Lung (tissue), 12 donors: ENCODE results near the gene CHD6. TPM values are rescaled to one million over a fixed set of nuclear protein-coding genes. Genes with fewer than 3 reads are reported as not detected.

Experiments used
- ATAC-seq: fragments of 200-7000 bp; cut with Tn5 transposase; one replicate; pipeline ENCODE4 v1.9.1; 2020; ENCODE audit warnings: moderate number of reproducible peaks; ENCODE audit not compliant: insufficient read depth, low FRiP score
- DNase-seq, 3 donors: peaks; one replicate each; pipeline ENCODE4 v3.0.0-alpha.2; 2013 to 2017
- H3K27ac ChIP-seq, 2 donors: one replicate each; pipeline ENCODE4 v1.5.1; 2013; ENCODE audit warnings: mild to moderate bottlenecking in 2 of 2, moderate library complexity in 2 of 2, control low read depth in 1 of 2, inconsistent platforms in 1 of 2, low read depth in 1 of 2, low read length in 1 of 2
- H3K27me3 ChIP-seq, 3 donors: one replicate each; pipeline ENCODE4 v1.5.1; 2013; ENCODE audit warnings: low read length in 2 of 3; ENCODE audit not compliant: control insufficient read depth in 3 of 3, insufficient read depth in 3 of 3
- H3K36me3 ChIP-seq, 4 donors: one replicate each; pipeline ENCODE4 v1.5.1; 2013; ENCODE audit warnings: low read length in 4 of 4, mild to moderate bottlenecking in 1 of 4, moderate library complexity in 1 of 4; ENCODE audit not compliant: control insufficient read depth in 4 of 4, insufficient read depth in 4 of 4
- H3K4me1 ChIP-seq, 5 donors: one replicate each; pipeline ENCODE4 v1.5.1; 2013; ENCODE audit warnings: low read length in 5 of 5, mild to moderate bottlenecking in 2 of 5, moderate library complexity in 1 of 5; ENCODE audit not compliant: control insufficient read depth in 5 of 5, insufficient read depth in 5 of 5
- H3K4me3 ChIP-seq: one replicate; pipeline ENCODE4 v1.5.1; 2013; ENCODE audit warnings: mild to moderate bottlenecking, control low read depth, moderate library complexity
- H3K9ac ChIP-seq, 2 donors: one replicate each; pipeline ENCODE4 v1.5.1; 2013; ENCODE audit warnings: low read length in 2 of 2, control low read depth in 1 of 2; ENCODE audit not compliant: insufficient read depth in 1 of 2
- H3K9me3 ChIP-seq, 4 donors: one replicate each; pipeline ENCODE4 v1.5.1; 2013; ENCODE audit warnings: low read length in 3 of 4, mild to moderate bottlenecking in 1 of 4, moderate library complexity in 1 of 4; ENCODE audit not compliant: control insufficient read depth in 4 of 4, insufficient read depth in 3 of 4
- WGBS, 2 donors: extraction: QIAGEN DNeasy Blood & Tissue Kit; methylation state at CpG; one replicate each; pipeline ENCODE4 v1.1.7; 2013; 5-methylcytosine and 5-hydroxymethylcytosine counted together
- polyA plus RNA-seq, 2 donors: library from polyadenylated mRNA; stranded (reverse); fragments of 200-250 nt; gene quantifications; one replicate each; pipeline ENCODE4 v1.2.1, GENCODE V29; 2013
- total RNA-seq, 2 donors: library from RNA; depleted of rRNA in 1 of 2; stranded (reverse); fragments of >200 nt in 1 of 2; gene quantifications; one replicate each; pipeline ENCODE4 v1.2.1, GENCODE V29; 2014 to 2021
- TF ChIP-seq, protein P1 (sequence below): IDR thresholded peaks from 2 replicates; pipeline ENCODE4 v1.5.1; 2012; ENCODE audit warnings: mild to moderate bottlenecking; ENCODE audit errors: control extremely low read depth, extremely low read depth
- donor health status: control.
- donor health status: control.
- donor health status: Bipolar disorder and iron deficiency.
- donor health status: healthy.
- donor health status: DM: yes; HTN: yes; CAD: no.

Gene CHD6
- total and polyA plus RNA-seq, 4 donors: 5.0 to 95.3 (median 21.0) TPM

GRCh38 chr20:41361757-41362747 lies 256.1 kb downstream of the CHD6 start:
- TF ChIP-seq, protein P1, sequence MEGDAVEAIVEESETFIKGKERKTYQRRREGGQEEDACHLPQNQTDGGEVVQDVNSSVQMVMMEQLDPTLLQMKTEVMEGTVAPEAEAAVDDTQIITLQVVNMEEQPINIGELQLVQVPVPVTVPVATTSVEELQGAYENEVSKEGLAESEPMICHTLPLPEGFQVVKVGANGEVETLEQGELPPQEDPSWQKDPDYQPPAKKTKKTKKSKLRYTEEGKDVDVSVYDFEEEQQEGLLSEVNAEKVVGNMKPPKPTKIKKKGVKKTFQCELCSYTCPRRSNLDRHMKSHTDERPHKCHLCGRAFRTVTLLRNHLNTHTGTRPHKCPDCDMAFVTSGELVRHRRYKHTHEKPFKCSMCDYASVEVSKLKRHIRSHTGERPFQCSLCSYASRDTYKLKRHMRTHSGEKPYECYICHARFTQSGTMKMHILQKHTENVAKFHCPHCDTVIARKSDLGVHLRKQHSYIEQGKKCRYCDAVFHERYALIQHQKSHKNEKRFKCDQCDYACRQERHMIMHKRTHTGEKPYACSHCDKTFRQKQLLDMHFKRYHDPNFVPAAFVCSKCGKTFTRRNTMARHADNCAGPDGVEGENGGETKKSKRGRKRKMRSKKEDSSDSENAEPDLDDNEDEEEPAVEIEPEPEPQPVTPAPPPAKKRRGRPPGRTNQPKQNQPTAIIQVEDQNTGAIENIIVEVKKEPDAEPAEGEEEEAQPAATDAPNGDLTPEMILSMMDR: no peak
- Histone ChIP-seq H3K36me3 (peaks cover 0 to 12% (median 0%) of the 10 kb centered on the region in 4 donors), H3K27ac (no peak overlapping the region), H3K4me3 (no peak overlapping the region), H3K9ac (no peak overlapping the region), H3K4me1 (peaks cover 0 to 10% (median 0%) of the 10 kb centered on the region in 5 donors), H3K9me3 (no peaks in the 10 kb centered on the region), H3K27me3 (peaks cover 5 to 19% (median 7%) of the 10 kb centered on the region in 3 donors)
- WGBS, 2 donors: 84 to 89% methylated on average over 45 of the region's 45 CpGs
- ATAC-seq (no peak), DNase-seq (no peak)

DNA sequence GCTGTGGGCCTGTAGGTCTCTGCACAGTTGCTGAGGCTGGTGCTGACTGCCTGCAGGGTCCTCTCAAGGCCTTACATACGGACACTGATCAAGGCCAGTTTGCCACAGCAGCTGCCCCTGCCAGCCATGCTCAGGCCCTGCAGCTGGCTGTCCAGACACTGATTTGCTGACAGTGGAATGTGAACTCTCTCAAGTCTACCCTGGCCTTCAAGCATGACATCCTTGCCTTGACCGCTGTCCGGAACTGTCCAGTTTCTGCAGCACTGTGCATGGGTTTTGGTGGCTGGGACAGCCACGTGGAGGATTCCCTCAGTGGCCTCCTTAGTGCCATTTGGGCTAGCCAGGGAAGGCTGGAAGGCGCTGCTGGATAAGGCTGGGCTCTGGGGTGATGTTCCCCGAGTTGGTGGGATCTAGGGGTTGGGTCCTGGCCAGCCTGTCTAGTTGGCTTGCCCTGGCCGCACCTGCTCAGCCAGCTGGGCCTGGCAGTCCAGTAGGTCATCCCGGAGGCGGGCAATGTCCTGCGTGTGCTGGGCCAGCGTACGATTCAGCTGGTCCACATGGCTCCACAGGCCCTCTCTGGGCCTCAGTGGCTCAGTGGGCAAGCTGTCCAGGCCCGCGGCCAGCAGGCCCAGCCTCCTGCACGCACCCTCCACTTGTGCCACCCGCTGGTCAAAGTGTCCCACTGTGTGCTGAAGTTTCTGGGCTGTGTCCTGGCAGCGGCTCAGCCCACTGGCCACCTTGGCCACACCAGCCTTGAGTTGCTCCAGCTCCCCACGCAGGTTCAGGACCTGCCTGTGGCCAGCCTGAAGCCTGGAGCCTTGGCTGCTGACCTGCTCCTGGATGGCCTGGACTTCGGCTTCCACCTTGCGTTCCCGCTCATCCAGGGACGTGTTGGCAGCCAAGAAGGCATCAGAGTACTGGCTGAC lies 257.1 kb downstream of the CHD6 start:
- H3K9ac ChIP-seq: no peak overlapping the region
- H3K4me3 ChIP-seq: no peak overlapping the region
- peaks cover 0 to 17% (median 5%) of the 10 kb centered on the region in 3 donors for H3K27me3 ChIP-seq
- TF ChIP-seq, protein P1: no peak
- DNase-seq: no peak
- H3K4me1 ChIP-seq: peaks cover 0 to 9% (median 0%) of the 10 kb centered on the region in 5 donors
- peaks cover 0 to 16% (median 0%) of the 10 kb centered on the region in 4 donors for H3K36me3 ChIP-seq
- no peak for ATAC-seq
- no peak overlapping the region for H3K27ac ChIP-seq
- no peaks in the 10 kb centered on the region for H3K9me3 ChIP-seq
- WGBS, 2 donors: 93% methylated on average over 22 of the region's 22 CpGs

GRCh38 chr20:41359541-41360011 lies 258.6 kb downstream of the CHD6 start:
- 89 to 92% methylated on average over 8 to 9 of the region's 9 CpGs for WGBS, 2 donors
- Histone ChIP-seq H3K9me3 (no peaks in the 10 kb centered on the region), H3K9ac (no peak overlapping the region), H3K27me3 (peaks cover 0 to 7% (median 0%) of the 10 kb centered on the region in 3 donors), H3K4me1 (peaks cover 0 to 3% (median 0%) of the 10 kb centered on the region in 5 donors), H3K27ac (no peak overlapping the region), H3K36me3 (peaks cover 0 to 16% (median 0%) of the 10 kb centered on the region in 4 donors), H3K4me3 (no peak overlapping the region)
- ATAC-seq (no peak), DNase-seq (no peak)
- TF ChIP-seq, protein P1: no peak
